C4-2B (cell line): ENCODE measurements around the gene B4GALNT4.

Source experiments
- CTCF ChIP-seq: fragments of 450-650 bp; conservative IDR thresholded peaks from 2 replicates; pipeline ENCODE4 v1.5.1; 2017; ENCODE audit warnings: mild to moderate bottlenecking
- ZFX ChIP-seq: fragments of 450-650 bp; IDR thresholded peaks from 2 replicates; pipeline ENCODE4 v1.6.1; 2017

- no peak for TF ChIP-seq CTCF
- no peak for TF ChIP-seq ZFX
These were observed 8.0 kb downstream of the B4GALNT4 start for GRCh38 chr11:377174-377865.
